Measurements from ENCODE around the gene NR2F1. TPM values are rescaled to one million over a fixed set of nuclear protein-coding genes. Genes with fewer than 3 reads are reported as not detected.

NR2F1 gene
- total RNA-seq, 1 experiment from 2014 or later = not detected

DNA sequence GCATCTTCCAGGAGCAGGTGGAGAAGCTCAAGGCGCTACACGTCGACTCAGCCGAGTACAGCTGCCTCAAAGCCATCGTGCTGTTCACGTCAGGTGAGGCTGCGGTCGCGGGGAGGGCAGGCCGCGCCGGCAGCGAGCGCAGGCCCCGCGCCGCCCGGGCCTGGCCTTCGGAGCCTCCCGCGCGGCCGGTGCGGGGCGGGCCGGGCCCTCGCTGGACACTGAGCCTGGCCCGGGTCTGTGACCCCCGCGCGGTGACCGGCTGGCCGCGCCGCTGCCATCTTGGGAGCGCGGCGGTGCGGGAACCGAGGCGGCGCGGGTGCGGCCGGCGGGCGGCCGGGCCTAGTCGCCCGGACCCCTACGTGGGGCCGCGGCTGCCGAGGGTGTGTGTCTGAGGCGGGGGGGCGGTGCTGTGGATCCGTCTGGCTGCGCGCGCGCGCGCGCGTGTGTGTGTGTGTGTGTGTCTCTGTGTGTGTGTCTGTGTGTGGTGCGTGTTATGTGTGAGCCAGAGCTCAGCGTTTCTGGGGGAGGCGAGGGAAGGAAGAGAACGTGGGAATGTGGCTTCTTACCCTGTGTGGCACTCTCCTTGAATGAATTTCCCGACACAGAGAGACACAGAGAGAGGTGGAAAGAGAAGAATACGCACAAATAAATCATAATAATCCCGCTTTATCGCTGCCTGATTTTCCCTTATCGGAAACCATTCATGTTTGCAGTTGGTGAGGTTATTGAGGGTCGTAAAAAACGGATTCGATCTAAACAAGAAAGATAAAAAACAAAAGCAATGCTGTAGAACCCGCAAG, 5.5 kb downstream of the NR2F1 start:
- Histone ChIP-seq H3K4me2 (ENCODE audit: insufficient read depth, insufficient read length, low read length) (no peak overlapping the region), H3K79me2 (ENCODE audit: insufficient read depth, low read length) (no peaks in the 10 kb centered on the region), H4K20me1 (ENCODE audit: control insufficient read depth, insufficient read depth, insufficient read length) (no peaks in the 10 kb centered on the region), H2BK5ac (ENCODE audit: insufficient read length, low read length) (no peak overlapping the region), H4K5ac (ENCODE audit: insufficient read length, low read depth, low read length) (no peak overlapping the region), H2BK120ac (ENCODE audit: low read depth, low read length, poor library complexity, severe bottlenecking) (no peak overlapping the region), H4K91ac (ENCODE audit: insufficient read length, low read depth, low read length) (no peak overlapping the region), H3K79me1 (ENCODE audit: insufficient read depth, low read depth, low read length, poor library complexity, severe bottlenecking) (no peaks in the 10 kb centered on the region), H3K23me2 (ENCODE audit: insufficient read length, low read depth, low read length, poor library complexity, severe bottlenecking) (no peaks in the 10 kb centered on the region), H3T11ph (ENCODE audit: low read length) (no peak overlapping the region), H4K8ac (replicated peaks; ENCODE audit: insufficient read length, low read depth, low read length) (no peak overlapping the region), H3K56ac (ENCODE audit: insufficient read length, low read depth, low read length) (no peak overlapping the region), H2AK5ac (ENCODE audit: insufficient read length, low read length) (no peak overlapping the region), H3K18ac (ENCODE audit: insufficient read length, low read depth, low read length) (no peak overlapping the region), H3K4ac (ENCODE audit: low read depth, low read length) (no peak overlapping the region), H2BK20ac (ENCODE audit: low read depth, low read length, poor library complexity, severe bottlenecking) (no peak overlapping the region), H3K9ac (ENCODE audit: extremely low read depth, insufficient read length, low read length) (no peak overlapping the region), H2BK15ac (ENCODE audit: low read depth, low read length) (no peak overlapping the region), H3K4me1 (ENCODE audit: insufficient read depth, low read length) (peaks cover 2% of the 10 kb centered on the region; the same call in 1 of the 2 replicates), H3K27me3 (ENCODE audit: insufficient read depth, low read length) (peaks cover 85% of the 10 kb centered on the region), H2BK12ac (ENCODE audit: insufficient read length, low read depth, low read length) (no peak overlapping the region), H2AFZ (ENCODE audit: low read length) (no peak overlapping the region), H3K9me3 (ENCODE audit: control insufficient read depth, low read depth, low read length) (no peaks in the 10 kb centered on the region), H3K27ac (ENCODE audit: insufficient read length, low read depth, low read length) (no peak overlapping the region), H3K23ac (ENCODE audit: insufficient read length, low read depth, low read length) (no peak overlapping the region), H3K14ac (ENCODE audit: insufficient read depth, low read length) (no peak overlapping the region)
- Mint-ChIP-seq H3K36me3 (ENCODE audit: insufficient read depth in 1 of 3, low read depth in 3 of 3) (peaks cover 0 to 2% (median 0%) of the 10 kb centered on the region in 3 experiments; a peak in 1 of 7 replicates), H3K4me3 (peak overlapping the region in 1 of 2 experiments; percentile 78; a peak in 3 of 5 replicates), H3K9me3 (peaks cover 2 to 16% of the 10 kb centered on the region in 2 experiments; a peak in 3 of 5 replicates), H3K4me1 (peaks cover 11 to 27% of the 10 kb centered on the region in 2 experiments), H3K27ac (no peak overlapping the region), H3K27me3 (ENCODE audit: low read depth) (peaks cover 38% of the 10 kb centered on the region)
- no CpG with 5 or more reads among the region's 78 CpGs for WGBS (ENCODE audit: extremely low coverage, insufficient read length, low lambda C conversion rate)
- DNase-seq = peak; percentile 25
- TF ChIP-seq, protein P1, sequence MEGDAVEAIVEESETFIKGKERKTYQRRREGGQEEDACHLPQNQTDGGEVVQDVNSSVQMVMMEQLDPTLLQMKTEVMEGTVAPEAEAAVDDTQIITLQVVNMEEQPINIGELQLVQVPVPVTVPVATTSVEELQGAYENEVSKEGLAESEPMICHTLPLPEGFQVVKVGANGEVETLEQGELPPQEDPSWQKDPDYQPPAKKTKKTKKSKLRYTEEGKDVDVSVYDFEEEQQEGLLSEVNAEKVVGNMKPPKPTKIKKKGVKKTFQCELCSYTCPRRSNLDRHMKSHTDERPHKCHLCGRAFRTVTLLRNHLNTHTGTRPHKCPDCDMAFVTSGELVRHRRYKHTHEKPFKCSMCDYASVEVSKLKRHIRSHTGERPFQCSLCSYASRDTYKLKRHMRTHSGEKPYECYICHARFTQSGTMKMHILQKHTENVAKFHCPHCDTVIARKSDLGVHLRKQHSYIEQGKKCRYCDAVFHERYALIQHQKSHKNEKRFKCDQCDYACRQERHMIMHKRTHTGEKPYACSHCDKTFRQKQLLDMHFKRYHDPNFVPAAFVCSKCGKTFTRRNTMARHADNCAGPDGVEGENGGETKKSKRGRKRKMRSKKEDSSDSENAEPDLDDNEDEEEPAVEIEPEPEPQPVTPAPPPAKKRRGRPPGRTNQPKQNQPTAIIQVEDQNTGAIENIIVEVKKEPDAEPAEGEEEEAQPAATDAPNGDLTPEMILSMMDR (conservative IDR thresholded peaks at IDR 0.05) = no peak
